ENCODE data around the gene CDH4.

The CDH4 gene

DNA sequence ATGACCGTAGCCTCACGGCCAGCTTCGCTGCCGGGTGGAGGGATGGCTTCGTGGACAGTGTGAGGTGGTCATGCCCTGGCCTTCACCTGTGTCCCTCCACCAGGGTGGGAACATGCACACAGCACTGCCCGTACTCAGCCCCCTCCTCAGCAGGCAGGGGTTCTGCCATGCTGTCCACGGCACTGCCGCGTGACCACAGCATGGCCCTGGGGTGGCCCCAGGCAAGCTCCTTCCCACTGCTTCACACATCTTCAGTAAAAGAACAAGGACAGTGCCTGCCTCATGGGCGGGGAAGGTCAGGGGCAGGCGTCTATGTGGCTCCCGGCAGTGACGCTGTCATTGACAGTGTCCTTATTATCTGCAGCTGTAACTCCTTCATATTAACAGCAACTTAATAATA, 607.7 kb downstream of the CDH4 start:
- in situ Hi-C loops (cut with MboI; ENCODE audit: low sequenced_read_pairs), result no loop called here

DNA sequence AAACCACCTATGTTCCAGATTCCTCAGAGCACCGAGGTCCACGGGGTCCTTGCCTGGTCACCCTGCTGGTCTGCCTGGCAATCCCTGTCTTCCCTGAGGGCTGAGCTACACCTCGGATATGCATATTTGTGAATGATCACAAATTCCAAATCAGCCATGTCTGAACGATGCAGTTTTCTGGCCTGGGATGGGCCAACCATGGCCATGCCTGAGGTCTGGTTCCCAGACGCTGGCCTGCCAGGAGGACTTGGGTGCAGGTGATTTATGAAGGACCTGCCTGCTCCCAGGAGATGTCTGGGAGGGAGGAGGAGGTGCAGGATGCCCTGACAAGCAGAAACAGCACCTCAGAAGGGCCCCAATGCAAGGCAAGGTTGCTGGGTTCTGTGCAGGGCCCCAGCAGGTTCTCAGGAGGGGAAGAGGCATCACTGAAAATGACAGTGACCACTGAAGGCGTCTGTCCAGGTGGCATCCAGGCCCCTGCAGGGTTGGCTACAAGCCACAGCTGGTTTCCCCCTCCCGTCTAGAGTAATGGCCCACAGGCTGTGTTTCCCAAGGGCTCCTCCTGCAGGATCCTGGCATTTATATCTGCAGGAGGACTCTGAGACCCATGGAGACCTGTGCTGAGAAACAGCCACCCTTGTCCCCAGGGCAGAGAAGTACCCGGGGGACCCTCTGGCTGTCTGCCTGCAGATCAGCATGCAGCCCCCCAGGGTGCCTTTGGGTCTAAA, 608.4 kb downstream of the CDH4 start:
- in situ Hi-C loops (cut with MboI; ENCODE audit: low sequenced_read_pairs), result no loop called here

DNA sequence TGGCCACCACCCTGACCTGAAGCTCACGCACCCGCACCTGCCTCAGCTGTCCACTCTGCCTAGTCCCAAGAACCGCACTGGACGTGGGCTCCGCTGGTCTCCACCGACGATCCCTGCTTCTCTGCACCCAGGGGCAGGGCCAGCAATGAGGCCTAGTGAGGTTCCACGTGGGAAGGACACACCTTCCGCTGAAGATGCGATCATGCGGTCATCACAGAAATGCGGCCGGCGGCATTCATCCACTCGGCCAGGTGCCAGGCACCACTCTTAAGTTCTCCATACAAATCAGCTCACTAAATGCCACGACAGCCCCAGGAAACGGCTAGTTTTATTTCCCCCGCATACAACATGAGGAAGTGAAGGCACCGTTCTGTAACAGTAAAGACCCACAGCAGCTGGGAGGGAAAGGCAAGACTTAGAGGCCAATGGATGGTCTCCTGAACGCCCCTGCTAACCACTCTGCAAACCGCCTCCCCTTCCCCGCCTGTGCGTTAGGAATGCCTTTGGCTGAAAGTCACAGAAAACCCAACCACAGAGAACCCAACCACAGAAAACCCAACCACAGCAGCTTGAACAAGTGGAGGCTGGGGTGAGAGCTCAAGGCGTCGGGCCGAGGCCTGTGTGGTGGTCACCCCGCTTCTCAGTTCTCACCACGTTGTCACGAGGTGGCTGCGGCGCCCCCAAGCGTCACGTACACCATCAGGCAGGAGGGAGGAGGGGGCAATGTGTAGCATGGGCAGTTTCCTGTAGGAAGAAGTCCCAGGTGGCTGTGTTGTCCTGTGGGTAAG, 609.2 kb downstream of the CDH4 start:
- in situ Hi-C loops (cut with MboI; ENCODE audit: low sequenced_read_pairs), result no loop called here

DNA sequence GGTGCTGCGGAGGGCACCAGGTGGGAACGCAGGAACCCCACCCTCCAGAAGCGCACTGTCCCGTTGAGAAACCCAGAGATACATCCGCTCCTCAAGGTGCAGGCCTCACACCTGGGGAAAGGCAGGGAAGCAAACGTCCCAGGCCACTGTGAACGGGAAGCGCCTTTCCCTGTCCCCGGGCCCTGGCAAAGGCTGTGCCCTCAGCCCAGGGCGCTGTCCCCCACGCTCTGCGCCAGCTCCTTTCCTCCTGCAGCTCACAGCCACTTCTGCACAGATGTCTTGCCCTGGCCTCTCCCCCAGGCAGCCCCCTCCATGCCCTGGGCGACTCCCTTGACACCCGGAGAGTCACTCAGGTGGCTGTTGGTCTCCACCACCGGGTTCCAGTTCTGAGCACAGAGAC, 609.8 kb downstream of the CDH4 start:
- in situ Hi-C loops (cut with MboI; ENCODE audit: low sequenced_read_pairs), result no loop called here

DNA sequence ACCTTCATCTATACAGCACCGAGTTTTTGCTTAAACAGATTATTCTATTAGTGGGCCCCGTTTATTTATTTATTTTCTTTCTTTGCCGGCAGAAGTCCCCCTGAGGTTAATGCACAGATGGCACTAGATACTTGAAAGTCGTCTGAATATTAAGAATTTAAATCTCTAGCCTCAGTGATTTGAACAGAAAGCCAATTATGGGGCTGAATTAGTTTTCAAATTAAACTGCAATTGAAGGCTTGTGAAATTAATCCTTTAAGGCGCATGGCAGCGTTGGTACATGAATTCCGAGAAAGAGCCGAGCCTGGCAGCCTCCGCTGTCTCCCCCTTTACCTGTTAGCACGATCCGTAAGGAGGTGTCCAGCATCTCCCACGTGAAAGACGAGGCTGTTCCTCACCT, 610.8 kb downstream of the CDH4 start:
- in situ Hi-C loops (cut with MboI; ENCODE audit: low sequenced_read_pairs), result no loop called here

DNA sequence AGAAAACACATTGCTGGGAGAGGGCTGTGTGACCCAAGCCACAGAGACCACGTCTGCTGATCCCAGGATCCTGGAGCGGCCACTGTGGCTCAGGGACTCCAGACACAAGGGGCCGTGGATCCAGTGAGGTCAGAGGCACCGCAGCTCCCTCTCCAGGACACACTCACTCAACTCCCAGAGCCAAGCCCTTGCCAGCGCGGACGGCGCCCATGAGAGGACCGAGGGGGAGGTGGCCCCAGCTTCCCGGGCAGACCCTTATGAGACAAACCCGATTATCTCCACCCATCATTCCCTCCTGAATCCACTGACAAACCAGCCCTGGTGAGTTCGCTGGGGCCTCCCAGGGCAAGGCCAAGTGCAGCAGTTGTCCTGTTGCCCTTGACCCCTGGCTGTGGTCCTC, 612.4 kb downstream of the CDH4 start:
- in situ Hi-C loops (cut with MboI; ENCODE audit: low sequenced_read_pairs), result no loop called here

DNA sequence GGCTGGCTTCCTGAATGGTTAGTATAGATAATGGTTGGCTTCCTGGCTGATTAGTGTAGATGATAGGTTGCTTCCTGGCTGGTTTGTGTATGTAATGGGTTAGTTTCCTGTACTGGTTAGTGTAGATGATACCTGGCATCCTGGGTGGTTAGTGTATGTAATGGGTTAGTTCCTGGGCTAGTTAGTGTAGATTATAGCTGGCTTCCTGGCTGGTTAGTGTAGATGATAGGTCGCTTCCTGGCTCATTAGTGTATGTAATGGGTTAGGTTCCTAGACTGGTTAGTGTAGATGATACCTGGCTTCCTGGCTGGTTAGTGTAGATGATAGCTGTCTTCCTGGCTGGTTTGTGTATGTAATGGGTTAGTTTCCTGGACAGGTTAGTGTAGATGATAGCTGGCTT, 613.3 kb downstream of the CDH4 start:
- in situ Hi-C loops (cut with MboI; ENCODE audit: low sequenced_read_pairs), result no loop called here

DNA sequence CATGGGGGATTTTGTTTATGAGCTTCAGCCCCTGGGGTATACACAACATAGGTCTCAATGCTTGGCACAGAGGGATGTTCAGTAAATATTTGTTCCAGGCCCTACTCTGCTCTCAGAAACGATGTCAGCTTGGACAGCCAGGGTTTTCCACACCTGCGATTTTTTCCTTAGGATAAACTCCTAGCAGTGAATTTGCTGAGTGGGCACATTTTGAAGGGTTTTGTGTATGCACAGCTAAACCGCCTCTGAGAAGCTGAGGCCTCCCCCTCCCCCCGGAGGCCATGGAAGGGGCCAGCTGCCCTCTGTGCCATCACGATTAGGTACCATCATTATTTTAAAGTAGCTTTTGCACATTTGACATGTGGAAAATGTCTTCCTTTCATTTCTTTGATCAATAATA, 614.1 kb downstream of the CDH4 start:
- in situ Hi-C loops (cut with MboI; ENCODE audit: low sequenced_read_pairs), result no loop called here

DNA sequence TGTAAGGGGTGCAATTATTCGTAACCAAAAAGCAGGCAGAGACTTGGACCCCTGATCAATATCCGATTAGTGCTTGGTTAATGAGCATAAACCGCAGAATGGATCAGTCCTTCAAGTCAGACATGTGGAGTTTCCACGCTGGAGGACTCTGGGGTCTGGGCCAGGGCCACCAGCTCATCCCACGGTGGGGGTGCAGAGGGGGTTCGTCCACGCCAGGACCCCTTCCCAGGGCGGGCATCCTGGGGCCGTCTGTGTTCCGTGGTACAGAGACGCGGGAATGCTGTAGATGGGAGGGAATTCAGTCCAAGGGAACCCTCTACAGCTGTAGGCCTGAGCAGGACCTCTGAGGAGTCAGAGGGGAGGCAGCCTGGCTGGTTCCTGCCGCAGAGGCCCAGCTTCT, 615.9 kb downstream of the CDH4 start:
- in situ Hi-C loops (cut with MboI; ENCODE audit: low sequenced_read_pairs), result no loop called here

DNA sequence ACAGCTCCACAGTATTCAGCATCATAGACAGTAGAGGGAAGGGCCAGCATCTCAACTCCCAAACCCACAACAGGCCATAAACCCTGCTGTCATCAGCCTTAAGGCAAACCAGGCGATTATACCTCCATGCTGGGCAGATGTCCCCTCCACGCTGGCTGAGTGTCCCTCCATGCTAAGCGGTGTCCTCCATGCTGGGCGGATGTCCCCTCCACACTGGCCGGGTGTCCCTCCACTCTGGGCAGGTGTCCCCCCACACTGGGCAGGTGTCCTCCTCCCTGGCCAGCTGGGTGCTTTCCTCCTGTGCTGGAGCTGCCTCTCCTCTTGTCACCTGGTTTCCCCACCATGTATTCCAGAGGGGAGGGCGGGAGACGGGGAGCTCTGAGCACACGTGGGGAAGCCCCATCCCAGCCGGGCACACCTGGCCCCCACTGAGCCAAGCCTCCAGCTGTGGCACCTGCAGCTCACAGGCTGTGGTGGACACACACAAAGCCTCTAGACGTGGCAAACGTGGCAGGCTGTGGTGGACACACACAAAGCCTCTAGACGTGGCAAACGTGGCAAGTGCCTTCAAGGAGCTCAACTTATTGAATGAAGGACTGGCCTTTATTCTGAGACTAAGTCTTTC, 616.5 kb downstream of the CDH4 start:
- in situ Hi-C loops (cut with MboI; ENCODE audit: low sequenced_read_pairs), result no loop called here

DNA sequence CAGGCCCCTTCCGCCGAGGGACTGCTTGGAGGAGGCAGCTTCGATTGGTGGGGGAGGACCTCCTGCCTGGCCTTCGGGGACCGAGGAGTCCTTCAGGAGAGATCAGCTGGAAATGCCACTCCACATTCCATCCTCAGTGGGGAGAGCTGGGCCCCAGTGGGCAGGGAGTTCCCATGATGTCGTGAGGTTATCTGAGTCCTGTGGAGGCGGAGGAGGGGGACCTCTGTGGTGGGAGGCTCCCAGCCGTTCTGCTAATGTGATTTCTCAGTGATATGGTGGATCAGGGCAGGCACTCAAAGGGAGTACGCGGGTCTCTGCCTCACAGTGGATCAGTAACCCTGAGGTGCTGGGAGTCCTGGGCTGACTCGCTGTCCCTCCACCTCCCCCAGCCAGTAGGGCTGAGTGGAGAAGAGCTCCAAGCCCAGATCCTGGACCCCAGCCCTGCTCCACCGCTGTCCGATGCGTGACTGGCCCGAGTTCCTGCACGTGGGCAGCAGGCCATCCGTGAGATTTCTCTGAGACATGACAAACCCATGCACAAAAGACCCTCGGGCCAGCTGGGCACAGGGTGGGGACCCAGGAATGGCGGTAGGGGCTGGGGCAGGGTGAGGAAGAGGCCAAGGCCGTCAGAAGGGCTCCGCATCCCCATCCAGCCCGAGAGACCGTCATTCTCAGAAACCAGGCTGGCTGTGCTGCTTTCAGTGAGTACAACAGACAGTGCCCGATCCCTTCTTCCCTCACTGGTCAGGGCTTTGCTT, 617.9 kb downstream of the CDH4 start:
- in situ Hi-C loops (cut with MboI; ENCODE audit: low sequenced_read_pairs), result no loop called here

DNA sequence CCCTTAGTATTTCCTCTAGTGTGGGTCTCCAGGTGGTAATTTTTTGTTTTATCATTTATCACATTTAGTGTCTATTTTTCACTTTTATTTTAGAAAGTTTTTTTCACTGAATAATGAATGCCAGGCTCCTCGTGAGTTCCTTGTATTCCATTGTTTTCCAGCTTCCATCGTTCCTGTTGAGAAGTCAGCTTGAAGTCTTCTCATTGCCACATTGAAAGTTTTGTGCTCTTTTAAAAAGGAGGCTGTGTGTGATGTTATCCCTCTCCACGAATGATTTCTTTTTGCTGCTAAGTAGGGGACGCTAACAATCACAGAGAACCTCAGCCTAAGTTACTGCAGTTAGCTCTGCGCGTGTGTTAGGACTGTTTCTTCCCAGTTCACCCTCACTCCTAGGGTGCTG, 619.1 kb downstream of the CDH4 start:
- in situ Hi-C loops (cut with MboI; ENCODE audit: low sequenced_read_pairs), result no loop called here

DNA sequence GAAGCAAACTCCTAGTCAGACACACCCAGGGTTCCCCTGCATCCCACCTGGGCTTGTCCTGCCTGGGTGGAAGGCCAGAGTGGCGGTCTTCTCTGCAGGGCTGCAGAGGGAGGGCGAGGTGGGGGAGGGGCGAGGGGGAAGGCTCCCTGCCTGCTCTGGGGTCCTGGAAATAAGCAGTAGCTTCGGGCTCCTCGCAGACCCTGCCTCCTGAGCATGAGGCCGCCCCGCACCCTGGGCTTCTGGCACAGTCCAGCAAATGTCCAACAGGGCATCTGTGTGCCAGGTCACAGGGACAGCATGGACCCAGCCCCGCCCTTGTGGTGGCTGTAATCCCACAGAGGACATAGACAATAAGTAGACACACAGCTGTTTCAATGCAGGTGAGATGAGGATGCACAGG, 619.9 kb downstream of the CDH4 start:
- in situ Hi-C loops (cut with MboI; ENCODE audit: low sequenced_read_pairs), result no loop called here

DNA sequence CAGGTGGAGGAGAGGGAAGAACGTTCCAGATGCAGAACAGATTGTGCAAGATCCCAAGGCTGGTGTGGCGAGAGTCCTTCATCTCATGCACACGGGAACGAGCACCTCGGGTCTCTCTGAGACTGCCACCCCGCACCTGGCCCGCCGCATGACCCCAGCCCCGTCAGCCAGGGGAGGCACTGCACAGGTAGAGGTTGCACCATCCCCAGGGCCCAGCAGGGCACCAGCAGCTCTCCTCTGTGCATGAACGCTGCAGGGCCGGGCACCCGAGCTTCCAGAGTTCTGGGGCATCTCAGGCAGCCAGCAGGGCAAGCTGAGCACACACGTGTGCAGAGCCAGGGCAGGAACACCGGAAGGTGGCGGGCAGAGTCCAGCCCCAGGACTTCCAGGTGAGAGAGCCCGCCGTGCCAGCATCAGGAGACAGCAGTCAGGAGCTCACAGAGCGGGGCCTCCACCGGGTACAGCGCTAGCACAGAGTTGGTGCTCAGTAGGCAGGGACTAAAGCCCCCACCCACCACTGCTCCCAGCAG, 620.4 kb downstream of the CDH4 start:
- in situ Hi-C loops (cut with MboI; ENCODE audit: low sequenced_read_pairs), result no loop called here

DNA sequence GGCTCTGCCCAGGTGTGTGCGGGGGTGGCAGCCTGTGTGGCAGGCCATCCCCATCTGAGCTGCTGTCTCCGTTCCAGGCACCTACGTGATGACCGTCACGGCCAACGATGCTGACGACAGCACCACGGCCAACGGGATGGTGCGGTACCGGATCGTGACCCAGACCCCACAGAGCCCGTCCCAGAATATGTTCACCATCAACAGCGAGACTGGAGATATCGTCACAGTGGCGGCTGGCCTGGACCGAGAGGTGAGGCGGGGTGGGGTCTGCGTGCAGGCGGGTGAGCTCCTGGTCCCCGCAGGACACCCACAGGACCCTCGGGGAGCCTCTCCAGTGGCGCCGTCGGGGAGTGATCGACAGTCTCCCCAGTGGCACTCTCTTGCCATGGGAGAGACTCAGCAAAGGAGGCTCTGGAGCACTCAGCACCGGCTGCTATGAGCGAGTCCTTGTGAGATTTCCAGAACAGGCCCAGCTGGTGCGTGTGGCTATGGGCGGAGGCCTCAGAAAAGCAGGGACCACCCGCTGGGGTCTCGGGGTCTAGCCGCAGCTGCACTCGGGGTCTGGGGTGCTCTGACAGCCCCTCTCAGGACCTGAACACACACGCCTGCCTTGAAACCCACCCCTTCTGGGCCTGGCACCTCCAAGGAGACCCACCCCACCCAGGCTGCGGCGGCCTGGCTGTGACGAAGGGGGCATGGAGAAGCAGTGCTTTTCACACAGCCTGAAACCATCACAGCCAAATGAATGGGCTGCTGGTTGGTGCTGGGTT, 621.8 kb downstream of the CDH4 start:
- in situ Hi-C loops (cut with MboI; ENCODE audit: low sequenced_read_pairs), result no loop called here

DNA sequence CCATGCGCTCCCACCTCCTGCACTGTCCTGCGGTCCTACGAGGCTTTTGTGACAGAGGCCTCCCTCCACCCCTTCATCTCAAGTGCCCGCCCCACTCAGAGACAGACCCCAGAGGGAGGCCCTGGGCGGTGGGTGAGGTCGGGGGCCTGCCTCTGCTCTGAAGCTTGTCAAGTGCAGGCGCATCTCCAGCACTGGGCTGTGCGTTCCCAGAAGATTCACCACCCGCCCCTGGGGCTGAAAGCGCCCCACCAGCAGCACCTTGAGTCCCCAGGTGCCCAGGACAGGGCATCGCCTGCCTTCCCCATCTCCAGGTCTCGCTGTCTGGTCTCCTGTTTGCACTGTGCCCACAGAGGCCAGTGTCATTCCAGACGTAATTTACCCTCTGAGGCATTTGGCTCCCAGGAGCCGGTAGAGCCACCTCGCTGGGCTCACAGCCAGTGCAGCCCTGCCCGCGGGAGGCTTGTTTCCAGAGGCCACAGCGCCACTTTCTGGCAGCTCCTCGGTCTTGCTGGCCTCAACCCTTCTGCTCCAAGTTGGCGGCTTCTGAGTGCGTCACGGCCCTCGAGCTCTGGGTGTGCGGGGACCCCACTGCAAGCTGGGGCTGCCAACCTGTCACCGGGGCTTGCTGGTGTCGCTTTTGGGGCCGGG, 622.5 kb downstream of the CDH4 start:
- in situ Hi-C loops (cut with MboI; ENCODE audit: low sequenced_read_pairs), result no loop called here

DNA sequence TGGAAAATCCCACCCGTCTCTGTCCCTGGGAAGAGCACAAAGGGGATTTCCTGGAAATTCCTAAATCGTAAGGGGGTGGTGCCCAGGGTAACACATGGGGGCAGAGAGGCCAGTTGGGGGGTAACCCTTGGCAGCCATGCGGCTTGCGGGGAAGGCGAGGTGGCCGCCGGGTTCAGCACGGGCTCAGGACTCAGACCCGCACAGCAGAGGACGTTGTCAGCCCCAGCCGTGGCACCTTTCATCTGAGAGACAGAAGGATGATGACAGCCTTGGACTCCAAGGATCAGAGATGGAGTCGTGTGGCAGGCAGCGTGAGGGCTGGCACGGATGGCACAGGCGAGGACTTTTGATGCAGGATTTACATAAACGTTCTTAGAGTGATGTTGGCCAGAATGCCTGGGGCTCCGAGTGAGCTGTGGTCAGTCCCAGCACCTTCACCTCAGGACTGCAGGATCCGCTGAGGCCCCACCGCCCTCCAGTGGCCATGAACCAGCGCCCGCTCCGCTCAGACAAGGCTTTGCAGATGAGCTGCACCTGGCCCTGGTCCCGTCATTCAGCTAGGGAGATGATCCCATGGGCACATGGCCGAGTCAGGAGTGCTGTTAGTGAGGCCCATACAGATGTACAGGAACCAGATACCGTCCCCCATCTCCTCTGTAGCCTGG, 623.3 kb downstream of the CDH4 start:
- in situ Hi-C loops (cut with MboI; ENCODE audit: low sequenced_read_pairs), result no loop called here

DNA sequence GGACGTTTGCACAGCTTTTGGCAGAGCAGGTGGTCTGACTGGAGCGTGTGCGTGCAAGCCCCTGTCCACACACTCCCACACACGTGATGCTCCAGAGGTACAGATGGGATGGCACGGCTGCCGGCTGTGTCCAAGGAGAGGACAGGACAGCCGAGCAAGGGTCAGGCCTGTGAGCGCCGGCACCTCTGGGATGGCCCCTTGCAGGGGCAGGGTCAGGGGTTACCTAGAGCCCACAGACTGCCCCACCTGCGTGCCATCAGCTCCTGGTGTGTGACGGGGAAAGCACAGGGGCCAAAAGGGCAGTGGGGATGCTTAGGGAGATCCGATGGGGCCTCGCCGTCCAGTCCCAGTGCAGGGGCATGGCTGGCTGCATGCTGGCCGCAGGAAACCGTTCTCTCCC, 623.9 kb downstream of the CDH4 start:
- in situ Hi-C loops (cut with MboI; ENCODE audit: low sequenced_read_pairs), result no loop called here

DNA sequence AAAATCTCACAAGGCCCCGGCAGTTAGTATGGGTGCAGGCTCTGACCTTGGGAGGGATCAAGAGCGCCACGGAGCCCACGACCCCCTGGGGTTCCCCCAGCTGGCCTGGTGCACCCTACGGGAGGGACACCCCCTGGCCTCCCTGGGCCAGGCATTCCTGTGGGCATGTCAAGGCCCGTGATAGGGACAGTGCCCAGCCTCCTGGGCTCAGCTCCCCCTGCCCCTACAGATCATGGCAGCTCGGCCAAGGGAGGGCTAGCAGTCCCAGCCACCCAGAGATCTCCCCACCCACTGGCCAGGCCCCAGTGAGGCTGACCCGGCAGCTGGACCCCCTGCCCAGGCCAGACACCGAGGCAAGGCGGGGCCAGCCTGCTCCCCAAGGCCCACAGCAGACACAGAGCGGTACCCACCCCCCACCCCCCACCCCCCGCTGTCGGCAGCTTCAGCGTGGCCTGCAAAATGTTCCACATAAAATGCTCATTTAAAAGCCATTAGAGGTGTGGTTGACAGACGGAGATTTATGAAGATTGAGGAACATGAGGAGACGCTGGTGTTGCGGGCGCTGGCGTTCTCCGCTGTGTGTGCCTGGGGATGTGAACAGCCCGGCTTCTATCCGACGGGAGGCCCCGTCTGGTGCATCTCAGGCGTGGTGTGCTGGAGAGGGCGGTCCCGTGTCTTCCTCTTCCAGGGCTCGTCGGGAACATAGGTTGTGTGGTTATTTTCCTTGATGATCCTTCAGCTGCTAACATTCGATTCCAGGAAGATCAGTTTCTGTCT, 625.1 kb downstream of the CDH4 start:
- in situ Hi-C loops (cut with MboI; ENCODE audit: low sequenced_read_pairs), result no loop called here

Measured in hTERT RPE-1 (cell line).